Endodermal cell (in vitro differentiated cells): Measurements from ENCODE around the gene CCT4. TPM values are rescaled to one million over a fixed set of nuclear protein-coding genes. Genes with fewer than 3 reads are reported as not detected.
"Not testable (repeated sequence)": the region's sequence is repeated elsewhere in the genome, so short reads cannot be mapped to it uniquely, and the experiment has no call there.

Experiments used
- DNase-seq: peaks from one replicate; pipeline ENCODE4 v3.0.0-alpha.2; 2017
- H3K27ac ChIP-seq: 2 replicates; pipeline ENCODE4 v1.5.1; 2013; ENCODE audit warnings: mild to moderate bottlenecking, low read depth, low read length, moderate library complexity
- H3K27me3 ChIP-seq: 2 replicates; pipeline ENCODE4 v1.6.1; 2013; ENCODE audit warnings: mild to moderate bottlenecking, low read length, moderate library complexity; ENCODE audit not compliant: insufficient read depth, control insufficient read depth, poor library complexity, severe bottlenecking
- H3K36me3 ChIP-seq: 2 replicates; pipeline ENCODE4 v1.7.0; 2013; ENCODE audit warnings: mild to moderate bottlenecking, low read length, moderate library complexity; ENCODE audit not compliant: control insufficient read depth, insufficient read depth
- H3K4me1 ChIP-seq: one replicate; pipeline ENCODE4 v1.7.0; 2013; ENCODE audit warnings: low read length; ENCODE audit not compliant: control insufficient read depth, insufficient read depth
- H3K4me3 ChIP-seq: 2 replicates; pipeline ENCODE4 v1.5.1; 2013; ENCODE audit warnings: mild to moderate bottlenecking, low read length, moderate library complexity
- H3K9ac ChIP-seq: 2 replicates; pipeline ENCODE4 v1.6.1; 2013; ENCODE audit warnings: mild to moderate bottlenecking, low read length, moderate library complexity; ENCODE audit not compliant: poor library complexity, severe bottlenecking; ENCODE audit errors: extremely low read depth
- H3K9me3 ChIP-seq: 2 replicates; pipeline ENCODE4 v1.6.1; 2013; ENCODE audit warnings: mild to moderate bottlenecking, low read length, moderate library complexity; ENCODE audit not compliant: control insufficient read depth
- H3K27ac Mint-ChIP-seq: 2 replicates; pipeline ENCODE4 v1.8.0; 2020; ENCODE audit warnings: mixed read lengths
- H3K27me3 Mint-ChIP-seq: 2 replicates; pipeline ENCODE4 v1.8.0; 2021; ENCODE audit warnings: mild to moderate bottlenecking, mixed read lengths; ENCODE audit not compliant: insufficient read depth
- H3K36me3 Mint-ChIP-seq: 2 replicates; pipeline ENCODE4 v1.8.0; 2020; ENCODE audit warnings: low read depth, mixed read lengths
- H3K4me1 Mint-ChIP-seq: 2 replicates; pipeline ENCODE4 v1.8.0; 2020; ENCODE audit warnings: mixed read lengths
- H3K4me3 Mint-ChIP-seq: 2 replicates; pipeline ENCODE4 v1.8.0; 2020; ENCODE audit warnings: mild to moderate bottlenecking, moderate library complexity, mixed read lengths
- H3K9me3 Mint-ChIP-seq: 2 replicates; pipeline ENCODE4 v1.8.0; 2020; ENCODE audit warnings: mild to moderate bottlenecking, mixed read lengths
- WGBS, 2 experiments: methylation state at CpG; one replicate each; pipeline versions ENCODE4 v1.1.5 to v1.1.7; 2013; ENCODE audit warnings: missing lambda C conversion rate in 2 of 2, mixed read lengths in 1 of 2; ENCODE audit not compliant: insufficient coverage in 1 of 2, insufficient read length in 1 of 2; 5-methylcytosine and 5-hydroxymethylcytosine counted together
- total RNA-seq, 2 donors: library from RNA; stranded (reverse); fragmentation: NEBNext Ultra II Directional in 1 of 2; extraction: Animal tissue kit (Norgen Biotek cat#: 25700) in 1 of 2; gene quantifications; 2 replicates in 1 of 2; 3 replicates in 1 of 2; pipeline ENCODE4 v1.2.1, GENCODE V29; 2021
- TF ChIP-seq, protein P1 (sequence below): fragments of 200-600 bp; sonication (generic); conservative IDR thresholded peaks from 2 replicates; pipeline ENCODE4 v1.5.0; 2021; ENCODE audit warnings: antibody characterized with exemption, mild to moderate bottlenecking

CCT4 gene
- total RNA-seq, 2 donors from 2014 or later = 259 to 315 TPM

DNA sequence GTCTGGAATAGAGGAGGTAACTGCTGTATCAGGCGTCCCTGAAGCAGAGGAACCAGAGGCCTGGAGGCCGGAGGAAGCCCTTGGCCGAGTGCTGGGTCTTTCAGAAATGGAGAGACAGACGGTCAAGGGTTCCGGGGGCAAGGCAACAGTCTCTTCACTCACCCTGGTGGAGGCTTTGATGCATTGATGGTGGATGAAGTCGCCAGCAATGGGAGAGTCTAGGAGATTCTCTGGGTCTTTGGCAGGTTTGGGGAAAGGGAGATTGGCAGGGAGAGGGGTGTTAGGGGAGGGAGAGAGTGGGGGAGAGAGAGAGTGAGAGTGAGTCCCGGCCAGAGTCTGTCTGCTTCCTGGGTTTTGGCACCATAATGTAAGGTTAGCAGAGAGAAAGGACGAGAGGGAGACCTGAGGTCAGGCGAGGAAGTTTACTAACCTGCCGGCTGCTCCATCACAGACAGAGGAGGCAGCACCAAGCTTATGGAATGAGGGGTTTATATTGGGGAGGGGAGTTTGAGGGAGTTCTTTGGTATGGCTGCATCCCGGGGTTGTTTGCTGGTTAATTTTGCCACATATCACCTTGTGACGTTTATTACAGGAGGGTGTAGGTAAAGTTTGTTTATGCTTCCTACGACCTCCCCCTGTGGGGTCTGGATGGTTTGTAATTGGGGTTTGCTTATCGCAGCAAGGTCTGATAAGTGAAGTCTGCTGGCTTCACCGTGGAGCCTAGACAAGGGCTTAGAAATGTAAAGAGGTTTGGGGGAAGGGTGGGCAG, 36.6 kb upstream of the CCT4 start:
- Histone ChIP-seq H3K4me3 (no peak overlapping the region), H3K9ac (no peak overlapping the region), H3K9me3 (peaks cover 21% of the 10 kb centered on the region), H3K4me1 (no peaks in the 10 kb centered on the region), H3K27ac (no peak overlapping the region), H3K36me3 (no peaks in the 10 kb centered on the region), H3K27me3 (no peaks in the 10 kb centered on the region)
- TF ChIP-seq, protein P1, sequence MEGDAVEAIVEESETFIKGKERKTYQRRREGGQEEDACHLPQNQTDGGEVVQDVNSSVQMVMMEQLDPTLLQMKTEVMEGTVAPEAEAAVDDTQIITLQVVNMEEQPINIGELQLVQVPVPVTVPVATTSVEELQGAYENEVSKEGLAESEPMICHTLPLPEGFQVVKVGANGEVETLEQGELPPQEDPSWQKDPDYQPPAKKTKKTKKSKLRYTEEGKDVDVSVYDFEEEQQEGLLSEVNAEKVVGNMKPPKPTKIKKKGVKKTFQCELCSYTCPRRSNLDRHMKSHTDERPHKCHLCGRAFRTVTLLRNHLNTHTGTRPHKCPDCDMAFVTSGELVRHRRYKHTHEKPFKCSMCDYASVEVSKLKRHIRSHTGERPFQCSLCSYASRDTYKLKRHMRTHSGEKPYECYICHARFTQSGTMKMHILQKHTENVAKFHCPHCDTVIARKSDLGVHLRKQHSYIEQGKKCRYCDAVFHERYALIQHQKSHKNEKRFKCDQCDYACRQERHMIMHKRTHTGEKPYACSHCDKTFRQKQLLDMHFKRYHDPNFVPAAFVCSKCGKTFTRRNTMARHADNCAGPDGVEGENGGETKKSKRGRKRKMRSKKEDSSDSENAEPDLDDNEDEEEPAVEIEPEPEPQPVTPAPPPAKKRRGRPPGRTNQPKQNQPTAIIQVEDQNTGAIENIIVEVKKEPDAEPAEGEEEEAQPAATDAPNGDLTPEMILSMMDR = no peak
- H3K4me1 Mint-ChIP-seq = peaks cover 7% of the 10 kb centered on the region
- H3K27ac Mint-ChIP-seq = no peak overlapping the region
- peaks cover 34% of the 10 kb centered on the region for H3K36me3 Mint-ChIP-seq
- no peak for DNase-seq
- WGBS, 2 experiments = 83 to 85% methylated on average over 11 to 15 of the region's 15 CpGs
- H3K27me3 Mint-ChIP-seq = no peaks in the 10 kb centered on the region
- peaks cover 38% of the 10 kb centered on the region for H3K9me3 Mint-ChIP-seq
- no peak overlapping the region for H3K4me3 Mint-ChIP-seq

DNA sequence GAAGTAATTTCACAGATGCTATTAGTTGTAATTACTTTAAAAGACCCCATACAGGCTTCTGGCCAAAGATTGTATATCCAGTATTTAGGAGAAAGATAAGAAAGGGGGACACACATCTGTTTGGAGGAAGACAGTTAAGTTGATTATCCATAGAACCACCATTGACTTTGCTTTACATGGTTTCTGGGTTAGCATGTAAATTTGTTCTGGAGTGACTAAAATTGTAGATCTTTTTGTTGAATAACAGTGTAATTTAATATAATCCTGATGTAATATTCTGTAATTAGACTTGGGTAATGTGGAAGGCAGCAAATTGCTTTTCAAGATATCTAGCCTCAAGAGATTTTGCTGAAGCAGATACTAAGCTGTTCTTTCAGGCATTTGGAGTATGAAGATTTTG, 34.3 kb upstream of the CCT4 start:
- Histone ChIP-seq H3K27me3 (no peaks in the 10 kb centered on the region), H3K36me3 (no peaks in the 10 kb centered on the region), H3K27ac (no peak overlapping the region), H3K4me3 (no peak overlapping the region), H3K9me3 (peaks cover 19% of the 10 kb centered on the region), H3K4me1 (no peaks in the 10 kb centered on the region), H3K9ac (no peak overlapping the region)
- DNase-seq = no peak
- Mint-ChIP-seq H3K36me3 (peaks cover 34% of the 10 kb centered on the region), H3K4me1 (peaks cover 3% of the 10 kb centered on the region), H3K4me3 (no peak overlapping the region), H3K27ac (no peak overlapping the region), H3K9me3 (peaks cover 38% of the 10 kb centered on the region), H3K27me3 (no peaks in the 10 kb centered on the region)
- TF ChIP-seq, protein P1 = no peak

DNA sequence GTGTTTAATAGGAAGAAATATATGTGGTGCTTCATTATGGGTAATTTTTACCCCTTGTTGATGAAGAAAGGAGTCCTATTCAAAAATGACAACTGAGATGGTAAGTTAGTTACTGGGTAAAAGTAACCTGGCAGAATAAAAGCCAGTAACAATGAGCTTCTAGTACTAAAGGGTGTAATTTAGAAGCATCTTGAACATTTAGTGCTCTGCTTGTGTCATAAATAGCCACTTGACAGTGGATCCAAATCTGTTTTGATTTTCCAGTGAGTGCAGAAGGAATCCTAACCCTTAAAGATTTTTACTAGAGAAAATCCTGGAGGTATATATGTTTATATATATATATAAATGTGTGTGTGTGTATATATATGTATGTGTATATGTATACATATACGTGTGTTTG, 32.1 kb upstream of the CCT4 start:
- Mint-ChIP-seq H3K4me1 (peaks cover 3% of the 10 kb centered on the region), H3K9me3 (peaks cover 19% of the 10 kb centered on the region), H3K4me3 (no peak overlapping the region), H3K27ac (no peak overlapping the region), H3K27me3 (no peaks in the 10 kb centered on the region), H3K36me3 (peaks cover 22% of the 10 kb centered on the region)
- Histone ChIP-seq H3K36me3 (no peaks in the 10 kb centered on the region), H3K4me1 (no peaks in the 10 kb centered on the region), H3K4me3 (no peak overlapping the region), H3K9ac (no peak overlapping the region), H3K27me3 (no peaks in the 10 kb centered on the region), H3K27ac (no peak overlapping the region), H3K9me3 (no peaks in the 10 kb centered on the region)
- TF ChIP-seq, protein P1 = no peak
- DNase-seq = no peak
- WGBS, 2 experiments = no CpG with 5 or more reads among the region's 1 CpG

DNA sequence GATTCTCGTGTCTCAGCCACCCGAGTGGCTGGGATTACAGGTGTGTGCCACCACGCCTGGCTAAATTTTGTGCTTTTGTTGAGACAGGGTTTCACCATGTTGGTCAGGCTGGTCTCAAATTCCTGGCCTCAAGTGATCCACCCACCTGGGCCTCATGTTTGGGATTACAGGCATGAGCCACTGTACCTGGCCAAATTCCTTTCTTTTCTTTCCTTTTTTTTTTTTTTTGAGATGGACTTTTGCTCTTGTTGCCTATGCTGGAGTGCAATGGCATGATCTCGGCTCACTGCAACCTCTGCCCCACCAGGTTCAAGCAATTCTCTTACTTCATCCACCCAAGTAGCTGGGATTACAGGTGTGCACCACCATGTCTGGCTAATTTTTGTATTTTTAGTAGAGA, 26.3 kb upstream of the CCT4 start:
- not testable (repeated sequence) for H3K4me3 ChIP-seq, H3K4me3 Mint-ChIP-seq, H3K9me3 Mint-ChIP-seq, H3K9me3 ChIP-seq, H3K27me3 Mint-ChIP-seq, H3K36me3 ChIP-seq, H3K27ac ChIP-seq, H3K4me1 ChIP-seq, H3K27me3 ChIP-seq, DNase-seq, H3K27ac Mint-ChIP-seq, H3K9ac ChIP-seq, H3K36me3 Mint-ChIP-seq, H3K4me1 Mint-ChIP-seq
- 86 to 95% methylated on average over 3 to 4 of the region's 4 CpGs for WGBS, 2 experiments
